ENCODE results near the gene RENBP. TPM values are rescaled to one million over a fixed set of nuclear protein-coding genes. Genes with fewer than 3 reads are reported as not detected.

The RENBP gene
- total RNA-seq, 1 donor from 2014 or later = 7.2 TPM

DNA sequence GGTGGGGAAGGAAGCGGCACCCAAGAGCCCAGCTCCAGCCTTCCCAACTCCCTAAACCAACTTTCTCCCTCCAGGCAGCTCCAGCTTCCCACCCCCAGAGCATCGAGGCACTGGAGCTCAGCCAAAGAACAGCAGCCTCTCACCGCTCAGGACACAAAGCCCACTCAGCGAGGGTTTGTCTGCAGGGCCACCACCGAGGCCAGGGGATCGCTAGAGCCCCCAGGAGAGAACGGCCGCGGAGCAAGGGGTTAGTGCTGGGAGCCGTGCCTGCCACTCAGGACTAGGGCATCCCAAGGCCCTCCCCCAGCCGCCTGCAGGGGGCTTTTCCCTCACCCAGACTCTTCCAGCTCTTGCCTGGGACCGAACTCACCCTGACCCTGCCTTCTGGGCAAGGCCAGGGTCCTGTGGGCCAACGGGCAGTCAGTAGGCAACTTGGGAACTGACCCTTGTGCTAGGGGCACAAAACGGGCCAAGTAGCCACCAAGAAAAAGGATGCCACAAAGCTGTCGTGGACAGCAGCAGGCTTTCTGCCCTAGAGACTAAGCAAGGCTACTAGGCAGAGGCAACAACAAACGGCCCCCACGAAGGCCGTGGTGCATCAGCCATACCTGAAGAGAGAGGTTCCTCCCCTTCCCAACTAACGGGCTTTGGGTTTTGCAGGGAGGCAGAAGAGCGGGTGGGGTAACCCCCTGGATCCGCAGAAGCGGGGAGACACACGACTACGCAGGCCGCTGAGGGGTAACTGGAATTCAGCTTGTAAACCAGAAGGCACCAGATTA is 24.9 kb upstream of the RENBP start:
- peaks cover 52% of the 10 kb centered on the region for H3K4me1 Mint-ChIP-seq
- H3K36me3 Mint-ChIP-seq = no peaks in the 10 kb centered on the region
- H3K4me3 Mint-ChIP-seq = peak overlapping the region; percentile 100
- TF ChIP-seq, protein P1, sequence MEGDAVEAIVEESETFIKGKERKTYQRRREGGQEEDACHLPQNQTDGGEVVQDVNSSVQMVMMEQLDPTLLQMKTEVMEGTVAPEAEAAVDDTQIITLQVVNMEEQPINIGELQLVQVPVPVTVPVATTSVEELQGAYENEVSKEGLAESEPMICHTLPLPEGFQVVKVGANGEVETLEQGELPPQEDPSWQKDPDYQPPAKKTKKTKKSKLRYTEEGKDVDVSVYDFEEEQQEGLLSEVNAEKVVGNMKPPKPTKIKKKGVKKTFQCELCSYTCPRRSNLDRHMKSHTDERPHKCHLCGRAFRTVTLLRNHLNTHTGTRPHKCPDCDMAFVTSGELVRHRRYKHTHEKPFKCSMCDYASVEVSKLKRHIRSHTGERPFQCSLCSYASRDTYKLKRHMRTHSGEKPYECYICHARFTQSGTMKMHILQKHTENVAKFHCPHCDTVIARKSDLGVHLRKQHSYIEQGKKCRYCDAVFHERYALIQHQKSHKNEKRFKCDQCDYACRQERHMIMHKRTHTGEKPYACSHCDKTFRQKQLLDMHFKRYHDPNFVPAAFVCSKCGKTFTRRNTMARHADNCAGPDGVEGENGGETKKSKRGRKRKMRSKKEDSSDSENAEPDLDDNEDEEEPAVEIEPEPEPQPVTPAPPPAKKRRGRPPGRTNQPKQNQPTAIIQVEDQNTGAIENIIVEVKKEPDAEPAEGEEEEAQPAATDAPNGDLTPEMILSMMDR (IDR thresholded peaks at IDR 0.05; ENCODE audit: unreplicated experiment) = peak; percentile 22
- no peaks in the 10 kb centered on the region for H3K9me3 Mint-ChIP-seq
- H3K27me3 Mint-ChIP-seq (ENCODE audit: low read depth) = no peaks in the 10 kb centered on the region
- peak overlapping the region; percentile 96 for H3K27ac Mint-ChIP-seq
- DNase-seq (ENCODE audit: low spot score in 2 of 2, unreplicated experiment in 2 of 2) = no peak

DNA sequence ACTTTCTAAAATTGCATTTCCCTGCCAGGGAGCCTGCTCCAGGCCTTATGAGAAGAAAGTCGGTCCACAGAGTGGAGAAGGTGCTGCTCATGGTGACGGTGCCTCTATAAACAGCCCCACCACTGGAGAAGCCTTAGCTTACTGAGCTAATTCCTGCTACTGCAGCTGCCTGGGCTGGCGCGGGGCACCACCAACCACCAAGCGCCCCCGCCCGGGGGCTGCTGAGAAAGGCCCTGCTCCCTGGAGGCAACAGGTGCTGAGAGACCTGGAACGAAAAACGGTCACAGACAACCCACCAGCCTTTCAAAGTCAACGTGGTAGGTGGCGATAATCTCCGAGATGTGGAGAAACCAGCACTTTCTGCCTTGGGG is 24.3 kb upstream of the RENBP start:
- peaks cover 46% of the 10 kb centered on the region for H3K4me1 Mint-ChIP-seq
- TF ChIP-seq, protein P1 (IDR thresholded peaks at IDR 0.05; ENCODE audit: unreplicated experiment) = no peak
- peak overlapping the region; percentile 100 for H3K4me3 Mint-ChIP-seq
- no peak for DNase-seq (ENCODE audit: low spot score in 2 of 2, unreplicated experiment in 2 of 2)
- no peaks in the 10 kb centered on the region for H3K36me3 Mint-ChIP-seq
- no peaks in the 10 kb centered on the region for H3K9me3 Mint-ChIP-seq
- H3K27ac Mint-ChIP-seq = peak overlapping the region; percentile 96
- H3K27me3 Mint-ChIP-seq (ENCODE audit: low read depth) = no peaks in the 10 kb centered on the region

DNA sequence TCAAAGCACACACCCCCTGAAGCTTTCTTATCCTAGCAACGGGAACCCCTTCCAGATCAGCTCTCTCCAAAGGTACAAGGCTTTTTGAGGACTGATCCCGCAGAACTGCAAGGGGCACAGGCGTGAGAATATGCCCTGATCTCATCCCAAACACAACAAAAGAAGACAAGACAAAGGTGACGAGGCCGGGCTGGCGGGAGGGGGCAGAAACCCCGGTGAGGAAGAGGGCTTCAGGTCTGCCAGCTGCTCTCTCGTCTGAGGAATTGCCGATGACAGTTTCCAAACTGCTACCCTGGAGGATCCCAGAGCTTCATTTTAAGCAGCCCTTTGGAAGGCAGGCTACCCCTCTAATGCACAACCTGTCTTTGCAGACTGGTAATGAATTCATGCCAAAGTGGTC is 23.8 kb upstream of the RENBP start:
- no peak for DNase-seq (ENCODE audit: low spot score in 2 of 2, unreplicated experiment in 2 of 2)
- TF ChIP-seq, protein P1 (IDR thresholded peaks at IDR 0.05; ENCODE audit: unreplicated experiment) = no peak
- Mint-ChIP-seq H3K27me3 (ENCODE audit: low read depth) (no peaks in the 10 kb centered on the region), H3K4me1 (peaks cover 41% of the 10 kb centered on the region), H3K36me3 (no peaks in the 10 kb centered on the region), H3K9me3 (no peaks in the 10 kb centered on the region), H3K4me3 (peak overlapping the region; percentile 100), H3K27ac (peak overlapping the region; percentile 74)

DNA sequence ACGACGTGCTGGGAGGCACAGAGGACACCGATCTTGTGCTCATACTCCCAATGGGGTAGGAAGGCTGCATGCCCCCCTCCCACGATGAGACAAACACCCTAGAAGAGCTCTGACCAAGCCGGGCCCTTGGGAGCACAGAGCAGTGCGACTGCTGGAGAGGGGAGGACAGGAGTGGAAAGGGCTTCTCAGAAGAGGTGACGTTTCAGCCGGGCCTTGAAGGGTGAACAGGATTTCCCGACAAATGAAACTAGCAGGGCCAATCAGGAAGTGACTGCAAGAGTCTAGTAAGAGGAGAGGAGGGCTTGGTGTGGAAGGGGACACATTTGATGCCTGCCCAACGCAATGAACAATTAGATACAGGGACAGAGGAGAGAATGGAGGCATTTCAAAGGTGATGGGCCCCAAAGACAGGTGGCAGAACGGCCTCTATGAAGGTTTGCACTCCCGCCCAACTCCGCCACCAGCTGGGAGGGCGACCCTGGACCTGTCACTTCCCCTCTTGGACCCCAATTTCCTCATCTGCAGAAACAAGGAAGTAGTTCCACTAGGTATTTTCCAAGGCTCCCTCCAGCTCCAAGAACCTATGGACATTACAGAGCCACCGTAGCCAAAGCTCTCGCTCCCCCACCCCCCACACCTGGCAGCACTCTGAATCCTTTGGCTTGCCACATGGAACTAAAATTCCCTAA is 23.2 kb upstream of the RENBP start:
- Mint-ChIP-seq H3K4me1 (peaks cover 38% of the 10 kb centered on the region), H3K9me3 (no peaks in the 10 kb centered on the region), H3K27ac (peak overlapping the region; percentile 48), H3K36me3 (peaks cover 5% of the 10 kb centered on the region), H3K4me3 (peak overlapping the region; percentile 100), H3K27me3 (ENCODE audit: low read depth) (no peaks in the 10 kb centered on the region)
- TF ChIP-seq, protein P1 (IDR thresholded peaks at IDR 0.05; ENCODE audit: unreplicated experiment) = no peak
- DNase-seq (ENCODE audit: low spot score in 2 of 2, unreplicated experiment in 2 of 2) = no peak

DNA sequence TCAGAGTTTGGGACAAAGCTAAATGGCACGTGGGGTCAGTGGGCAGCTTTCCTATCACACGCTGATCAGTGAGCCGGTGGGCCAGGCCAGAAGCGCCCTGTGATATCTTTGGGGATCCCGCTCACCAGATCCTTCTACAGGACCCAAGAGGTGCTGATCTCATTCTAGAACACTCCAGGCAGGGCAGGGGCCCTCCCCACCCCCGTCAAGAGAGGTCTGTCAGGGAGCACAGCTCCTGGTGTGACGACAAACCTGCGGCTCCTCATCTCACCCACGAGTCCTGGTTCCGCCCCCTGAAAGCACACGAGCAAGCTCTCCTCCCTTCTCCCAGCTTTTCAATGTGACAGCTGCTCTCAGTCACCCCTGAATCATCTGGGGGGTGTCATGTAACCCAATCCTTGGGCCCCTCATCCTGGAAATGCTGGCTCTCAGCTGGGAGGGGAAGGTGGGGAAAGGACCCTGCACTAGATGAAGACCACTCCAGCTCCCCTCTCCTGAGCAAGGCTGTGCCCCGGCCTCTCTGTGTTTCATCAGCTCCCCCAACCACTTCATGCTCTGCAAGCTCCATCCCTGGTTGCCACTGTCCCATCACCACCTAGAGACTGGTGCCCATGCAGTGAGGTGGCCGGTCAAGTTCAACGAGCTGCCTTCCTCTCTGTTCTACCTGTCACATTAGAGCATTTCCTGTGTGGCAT is 22.5 kb upstream of the RENBP start:
- TF ChIP-seq, protein P1 (IDR thresholded peaks at IDR 0.05; ENCODE audit: unreplicated experiment) = no peak
- Mint-ChIP-seq H3K4me3 (peak overlapping the region; percentile 100), H3K9me3 (no peaks in the 10 kb centered on the region), H3K27ac (peak overlapping the region; percentile 48), H3K27me3 (ENCODE audit: low read depth) (no peaks in the 10 kb centered on the region), H3K36me3 (peaks cover 8% of the 10 kb centered on the region), H3K4me1 (peaks cover 38% of the 10 kb centered on the region)
- no peak for DNase-seq (ENCODE audit: low spot score in 2 of 2, unreplicated experiment in 2 of 2)
